Right atrium auricular region (tissue), 2 donors: ENCODE results near the gene RBP7. TPM values are rescaled to one million over a fixed set of nuclear protein-coding genes. Genes with fewer than 3 reads are reported as not detected.

Source experiments
- DNase-seq: peaks from one replicate; pipeline ENCODE4 v3.0.0-alpha.2; 2019; ENCODE audit warnings: low spot score
- H3K27ac ChIP-seq, 2 donors: fragments of 200-600 bp; sonication (generic); 1 replicate in 1 of 2; 2 replicates in 1 of 2; pipeline ENCODE4 v1.5.1; 2016 to 2019
- H3K27me3 ChIP-seq, 2 donors: fragments of 200-600 bp; sonication (generic); one replicate each; pipeline versions ENCODE4 v1.5.1 to v1.6.0; 2017 to 2019
- H3K36me3 ChIP-seq: fragments of 200-600 bp; sonication (generic); one replicate; pipeline ENCODE4 v1.5.1; 2016
- H3K4me1 ChIP-seq, 2 donors: fragments of 200-600 bp; sonication (generic); one replicate each; pipeline versions ENCODE4 v1.5.1 to v1.6.0; 2017 to 2019
- H3K4me3 ChIP-seq, 2 donors: fragments of 200-600 bp; sonication (generic); 1 replicate in 1 of 2; 2 replicates in 1 of 2; pipeline ENCODE4 v1.5.1; 2017 to 2019; ENCODE audit warnings: mild to moderate bottlenecking in 1 of 2, moderate library complexity in 1 of 2
- H3K9me3 ChIP-seq, 2 donors: fragments of 200-600 bp; sonication (generic); one replicate each; pipeline ENCODE4 v1.5.1; 2019
- CTCF ChIP-seq, 2 donors: fragments of 200-600 bp; sonication (generic); IDR thresholded peaks; one replicate each; pipeline ENCODE4 v1.5.1; 2019; ENCODE audit warnings: antibody characterized with exemption in 2 of 2
- total RNA-seq, 2 donors: library from RNA; depleted of rRNA; stranded (reverse); fragments of >200 nt; gene quantifications; one replicate each; pipeline ENCODE4 v1.1.0, GENCODE V29; 2016

The RBP7 gene
- total RNA-seq, 2 donors from 2014 or later, result 31.4 to 33.9 TPM

- Histone ChIP-seq H3K27ac (peak overlapping the region in 1 of 2 donors; percentile 54), H3K36me3 (peaks cover 23% of the 10 kb centered on the region), H3K27me3 (no peaks in the 10 kb centered on the region), H3K9me3 (no peaks in the 10 kb centered on the region), H3K4me3 (no peak overlapping the region), H3K4me1 (peaks cover 0 to 7% of the 10 kb centered on the region in 2 donors)
- no peak for DNase-seq
- TF ChIP-seq CTCF (IDR thresholded peaks at IDR 0.05), result no peak
These were observed 12.0 kb upstream of the RBP7 start for GRCh38 chr1:9985001-9985400.

GRCh38 chr1:9989773-9990172, 7.3 kb upstream of the RBP7 start:
- no peak for TF ChIP-seq CTCF (IDR thresholded peaks at IDR 0.05)
- Histone ChIP-seq H3K4me1 (peaks cover 0 to 18% of the 10 kb centered on the region in 2 donors), H3K4me3 (no peak overlapping the region), H3K36me3 (no peaks in the 10 kb centered on the region), H3K9me3 (no peaks in the 10 kb centered on the region), H3K27me3 (no peaks in the 10 kb centered on the region), H3K27ac (peak overlapping the region in 1 of 2 donors; percentile 60)
- no peak for DNase-seq

GRCh38 chr1:9990944-9991343, 6.1 kb upstream of the RBP7 start:
- no peak for TF ChIP-seq CTCF (IDR thresholded peaks at IDR 0.05)
- H3K4me3 ChIP-seq, result no peak overlapping the region
- H3K27ac ChIP-seq, result peak overlapping the region; percentile 52 to 60
- no peaks in the 10 kb centered on the region for H3K9me3 ChIP-seq
- H3K27me3 ChIP-seq, result no peaks in the 10 kb centered on the region
- DNase-seq, result no peak
- no peaks in the 10 kb centered on the region for H3K36me3 ChIP-seq
- peaks cover 0 to 18% of the 10 kb centered on the region in 2 donors for H3K4me1 ChIP-seq

GRCh38 chr1:9992910-9993309, 4.1 kb upstream of the RBP7 start:
- peak overlapping the region; percentile 36 to 44 for H3K27ac ChIP-seq
- no peaks in the 10 kb centered on the region for H3K36me3 ChIP-seq
- no peak overlapping the region for H3K4me3 ChIP-seq
- no peak for DNase-seq
- H3K4me1 ChIP-seq, result peaks cover 0 to 32% of the 10 kb centered on the region in 2 donors
- H3K27me3 ChIP-seq, result no peaks in the 10 kb centered on the region
- H3K9me3 ChIP-seq, result no peaks in the 10 kb centered on the region
- TF ChIP-seq CTCF (IDR thresholded peaks at IDR 0.05), result no peak

GRCh38 chr1:9993561-9994075, 3.4 kb upstream of the RBP7 start:
- Histone ChIP-seq H3K27me3 (no peaks in the 10 kb centered on the region), H3K9me3 (no peaks in the 10 kb centered on the region), H3K4me1 (peaks cover 0 to 34% of the 10 kb centered on the region in 2 donors), H3K36me3 (no peaks in the 10 kb centered on the region), H3K4me3 (no peak overlapping the region), H3K27ac (peak overlapping the region; percentile 36 to 44)
- no peak for DNase-seq
- no peak for TF ChIP-seq CTCF (IDR thresholded peaks at IDR 0.05)
